HepG2 (cell line): ENCODE results near the gene DNAJC11. TPM values are rescaled to one million over a fixed set of nuclear protein-coding genes. Genes with fewer than 3 reads are reported as not detected.

ENCODE experiments used
- JDP2 ChIP-seq: sonication (generic); formaldehyde crosslinking; IDR thresholded peaks from 2 replicates; pipeline ENCODE4 v1.8.1; 2022; ENCODE audit warnings: missing genetic modification reagents, borderline replicate concordance
- JUND ChIP-seq: sonication (generic); formaldehyde crosslinking; IDR thresholded peaks from 2 replicates; pipeline ENCODE4 v1.8.0; 2022; ENCODE audit warnings: mild to moderate bottlenecking, missing genetic modification reagents
- KAT2B ChIP-seq: fragments of 150-350 bp; IDR thresholded peaks from 2 replicates; pipeline ENCODE4 v1.6.1; 2014; ENCODE audit warnings: low read depth, low read length, borderline replicate concordance
- RAD21 ChIP-seq: fragments of 450-650 bp; formaldehyde crosslinking; IDR thresholded peaks from 2 replicates; pipeline ENCODE4 v1.5.0; 2020; ENCODE audit warnings: mild to moderate bottlenecking
- RNF219 ChIP-seq: sonication (generic); formaldehyde crosslinking; IDR thresholded peaks from 2 replicates; pipeline ENCODE4 v1.5.0; 2020; ENCODE audit warnings: mild to moderate bottlenecking, missing genetic modification reagents
- SMARCE1 ChIP-seq: fragments of 450-650 bp; IDR thresholded peaks from 2 replicates; pipeline ENCODE4 v1.6.1; 2017; ENCODE audit warnings: borderline replicate concordance
- SRF ChIP-seq: IDR thresholded peaks from 2 replicates; pipeline ENCODE4 v1.6.1; 2011; ENCODE audit warnings: mild to moderate bottlenecking, low read depth, low read length, moderate library complexity
- ZNF142 ChIP-seq: sonication (generic); formaldehyde crosslinking; IDR thresholded peaks from 2 replicates; pipeline ENCODE4 v1.4.0; 2020; ENCODE audit warnings: missing genetic modification reagents
- ZNF20 ChIP-seq: sonication (generic); formaldehyde crosslinking; IDR thresholded peaks from 2 replicates; pipeline ENCODE4 v1.4.0; 2020; ENCODE audit warnings: mild to moderate bottlenecking, moderate library complexity, missing genetic modification reagents
- ZNF646 ChIP-seq: sonication (generic); formaldehyde crosslinking; IDR thresholded peaks from 2 replicates; pipeline ENCODE4 v1.9.0; 2021; ENCODE audit warnings: mild to moderate bottlenecking, missing genetic modification reagents
- ZNF850 ChIP-seq: sonication (generic); formaldehyde crosslinking; conservative IDR thresholded peaks from 2 replicates; pipeline ENCODE4 v1.9.0; 2021; ENCODE audit warnings: mild to moderate bottlenecking, missing genetic modification reagents
- polyA plus RNA-seq, 8 experiments: library from polyadenylated mRNA; depleted of rRNA in 3 of 8; stranded (reverse) in 7 of 8; unstranded in 1 of 8; fragments of >200 nt; fragmentation: Illumina TruSeq in 4 of 8; extraction: Trizol in 4 of 8; gene quantifications; 2 replicates each; pipeline versions ENCODE4 v1.2.1 to v1.2.3, GENCODE V29; 2011 to 2016; ENCODE audit warnings: low read depth in 4 of 8, missing spikeins in 1 of 8, mixed read lengths in 1 of 8; ENCODE audit not compliant: insufficient read depth in 1 of 8
- total RNA-seq, 5 experiments: library from RNA; depleted of rRNA; stranded (reverse); fragments of >200 nt; fragmentation: Illumina TruSeq; extraction: Trizol; gene quantifications; 2 replicates each; pipeline ENCODE4 v1.2.3, GENCODE V29; 2016; ENCODE audit warnings: low read depth in 1 of 5
- TF ChIP-seq, protein P1 (sequence below): sonication (generic); formaldehyde crosslinking; IDR thresholded peaks from 2 replicates; pipeline ENCODE4 v1.4.0; 2020; ENCODE audit warnings: missing genetic modification reagents

Gene DNAJC11
- total and polyA plus RNA-seq, 2 of the 13 experiments (the other 11 are each of a cell fraction or from before 2014, with no cell fraction given): 25.1 to 47.6 TPM

DNA sequence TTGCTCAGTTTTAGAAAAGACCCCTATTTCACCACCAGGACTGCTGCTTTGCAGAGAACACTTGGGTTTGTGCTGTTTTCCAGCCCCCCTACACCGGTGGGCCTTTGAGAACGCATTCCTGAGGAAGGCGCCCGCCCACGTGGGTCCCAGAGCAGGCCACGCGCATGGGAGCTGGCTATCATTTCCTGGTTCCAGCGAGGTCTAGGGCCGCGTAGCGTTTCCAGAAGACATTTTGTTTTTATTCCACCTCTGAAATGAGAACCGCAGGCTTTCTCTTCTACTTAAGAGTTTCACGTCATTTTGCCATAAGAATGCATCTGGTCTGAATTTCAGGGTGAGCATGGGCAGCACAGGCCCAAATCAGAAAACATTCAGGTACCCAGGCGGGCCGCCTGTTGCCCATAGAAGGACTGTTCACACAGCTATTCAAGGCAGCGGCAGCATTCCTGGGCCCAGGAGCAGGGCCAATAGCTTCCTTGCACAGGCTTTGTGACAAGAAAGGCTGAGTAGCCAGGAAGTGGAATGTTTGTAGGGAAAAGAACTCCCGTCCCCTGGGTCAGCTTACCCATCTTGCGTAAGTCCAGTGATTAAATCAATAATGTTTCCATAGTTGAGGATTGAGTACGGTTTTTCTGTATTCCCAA, 97.6 kb downstream of the DNAJC11 start (continued):
- TF ChIP-seq ZNF646 (no peak), ZNF850 (CRISPR knock-in tag) (no peak), JDP2 (CRISPR knock-in tag) (no peak), RAD21 (CRISPR knock-in tag) (no peak), KAT2B (peak; percentile 63; the same call in 1 of the 2 replicates), ZNF20 (no peak), RNF219 (CRISPR knock-in tag) (no peak; the same call in 1 of the 2 replicates), ZNF142 (peak; percentile 55; the same call in 1 of the 2 replicates), SMARCE1 (no peak), SRF (peak; percentile 93), JUND (CRISPR knock-in tag) (no peak)
- TF ChIP-seq, protein P1, sequence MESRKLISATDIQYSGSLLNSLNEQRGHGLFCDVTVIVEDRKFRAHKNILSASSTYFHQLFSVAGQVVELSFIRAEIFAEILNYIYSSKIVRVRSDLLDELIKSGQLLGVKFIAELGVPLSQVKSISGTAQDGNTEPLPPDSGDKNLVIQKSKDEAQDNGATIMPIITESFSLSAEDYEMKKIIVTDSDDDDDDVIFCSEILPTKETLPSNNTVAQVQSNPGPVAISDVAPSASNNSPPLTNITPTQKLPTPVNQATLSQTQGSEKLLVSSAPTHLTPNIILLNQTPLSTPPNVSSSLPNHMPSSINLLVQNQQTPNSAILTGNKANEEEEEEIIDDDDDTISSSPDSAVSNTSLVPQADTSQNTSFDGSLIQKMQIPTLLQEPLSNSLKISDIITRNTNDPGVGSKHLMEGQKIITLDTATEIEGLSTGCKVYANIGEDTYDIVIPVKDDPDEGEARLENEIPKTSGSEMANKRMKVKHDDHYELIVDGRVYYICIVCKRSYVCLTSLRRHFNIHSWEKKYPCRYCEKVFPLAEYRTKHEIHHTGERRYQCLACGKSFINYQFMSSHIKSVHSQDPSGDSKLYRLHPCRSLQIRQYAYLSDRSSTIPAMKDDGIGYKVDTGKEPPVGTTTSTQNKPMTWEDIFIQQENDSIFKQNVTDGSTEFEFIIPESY (CRISPR knock-in tag): no peak
